Regular cardiac myocyte (primary cell): ENCODE measurements around the gene HECTD4. TPM values are rescaled to one million over a fixed set of nuclear protein-coding genes. Genes with fewer than 3 reads are reported as not detected.

Source experiments
- total RNA-seq: library from RNA; depleted of rRNA; stranded (reverse); fragments of >200 nt; gene quantifications from 2 replicates; pipeline ENCODE4 v1.2.3, GENCODE V29; 2014

The HECTD4 gene
- 14.6 and 17.8 TPM in 2 replicates for total RNA-seq

GRCh38 chr12:112381883-112382796, at the start of gene HECTD4:
HECTD4 (minus strand) TSS chr12:112382431; CDS start chr12:112382128, 303 bp downstream.

GRCh38 chr12:112418608-112419296, 36.5 kb upstream of the HECTD4 start, which contains the start of gene PTPN11:
PTPN11 (plus strand) TSS chr12:112418947; CDS start chr12:112419112, 165 bp downstream.

GRCh38 chr12:112409064-112409905, 27.1 kb upstream of the HECTD4 start, which contains the start of gene RPL6:
RPL6 (minus strand) TSS chr12:112409605; CDS start chr12:112408656, 949 bp downstream.

GRCh38 chr12:112125250-112125999, 256.8 kb downstream of the HECTD4 start, which contains the start of gene TRAFD1:
TRAFD1 (plus strand) TSS chr12:112125560; CDS start chr12:112130523, 4,963 bp downstream.

Other genes with a start within 250 kb of the HECTD4 start
- gene RPL6, start 27.2 kb upstream of the HECTD4 start, total RNA-seq = 1,201 and 1,294 TPM in 2 replicates
- gene PTPN11, start 36.5 kb upstream of the HECTD4 start, total RNA-seq = 103 and 144 TPM in 2 replicates